Measurements from ENCODE around the gene SLC25A34.

SLC25A34 gene

DNA sequence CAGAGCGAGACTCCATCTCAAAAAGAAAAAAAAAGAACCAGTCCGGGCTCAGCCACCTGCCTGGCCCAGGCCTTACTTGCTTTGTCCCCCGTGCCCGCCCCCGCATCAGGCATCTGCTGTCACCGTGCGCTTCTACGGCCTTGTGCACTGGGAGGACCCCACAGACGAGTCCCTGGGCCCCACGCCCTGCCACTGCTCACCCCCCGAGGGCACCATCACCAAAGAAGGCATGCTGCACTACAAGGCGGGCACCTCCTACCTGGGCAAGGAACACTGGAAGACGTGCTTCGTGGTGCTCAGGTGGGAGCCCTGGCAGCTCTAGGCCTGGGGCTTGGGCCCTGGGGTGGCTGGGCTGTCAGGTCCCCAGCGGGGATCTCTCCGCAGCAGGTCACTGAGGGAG lies 5.6 kb upstream of the SLC25A34 start:
- Histone ChIP-seq H3K36me3 (ENCODE audit: control insufficient read depth, low read length) (peaks cover 46% of the 10 kb centered on the region), H3F3A (ENCODE audit: control insufficient read depth, insufficient read depth) (no peaks in the 10 kb centered on the region), H4K20me1 (ENCODE audit: control insufficient read depth, insufficient read depth, low read depth, low read length) (no peaks in the 10 kb centered on the region), H3K4me2 (ENCODE audit: low read length) (no peak overlapping the region), H3K4me3 (ENCODE audit: low read length) (no peak overlapping the region), H3K9me2 (replicated peaks; ENCODE audit: control insufficient read depth, low read length) (no peaks in the 10 kb centered on the region), H3K79me2 (ENCODE audit: control insufficient read depth, low read length) (no peaks in the 10 kb centered on the region), H3K4me1 (ENCODE audit: control insufficient read depth, low read length) (no peaks in the 10 kb centered on the region), H3K9me3 (ENCODE audit: control insufficient read depth, insufficient read depth, low read length) (no peaks in the 10 kb centered on the region), H3K27ac (ENCODE audit: low read depth, low read length) (no peak overlapping the region), H3K27me3 (ENCODE audit: control insufficient read depth, low read length) (no peaks in the 10 kb centered on the region)
- TF ChIP-seq, protein P1, sequence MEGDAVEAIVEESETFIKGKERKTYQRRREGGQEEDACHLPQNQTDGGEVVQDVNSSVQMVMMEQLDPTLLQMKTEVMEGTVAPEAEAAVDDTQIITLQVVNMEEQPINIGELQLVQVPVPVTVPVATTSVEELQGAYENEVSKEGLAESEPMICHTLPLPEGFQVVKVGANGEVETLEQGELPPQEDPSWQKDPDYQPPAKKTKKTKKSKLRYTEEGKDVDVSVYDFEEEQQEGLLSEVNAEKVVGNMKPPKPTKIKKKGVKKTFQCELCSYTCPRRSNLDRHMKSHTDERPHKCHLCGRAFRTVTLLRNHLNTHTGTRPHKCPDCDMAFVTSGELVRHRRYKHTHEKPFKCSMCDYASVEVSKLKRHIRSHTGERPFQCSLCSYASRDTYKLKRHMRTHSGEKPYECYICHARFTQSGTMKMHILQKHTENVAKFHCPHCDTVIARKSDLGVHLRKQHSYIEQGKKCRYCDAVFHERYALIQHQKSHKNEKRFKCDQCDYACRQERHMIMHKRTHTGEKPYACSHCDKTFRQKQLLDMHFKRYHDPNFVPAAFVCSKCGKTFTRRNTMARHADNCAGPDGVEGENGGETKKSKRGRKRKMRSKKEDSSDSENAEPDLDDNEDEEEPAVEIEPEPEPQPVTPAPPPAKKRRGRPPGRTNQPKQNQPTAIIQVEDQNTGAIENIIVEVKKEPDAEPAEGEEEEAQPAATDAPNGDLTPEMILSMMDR (IDR thresholded peaks at IDR 0.05; ENCODE audit: low read depth, low read length, poor library complexity, severe bottlenecking) = no peak
- no peak for TF ChIP-seq EZH2phosphoT487 (IDR thresholded peaks at IDR 0.05; ENCODE audit: borderline replicate concordance, low read length)

DNA sequence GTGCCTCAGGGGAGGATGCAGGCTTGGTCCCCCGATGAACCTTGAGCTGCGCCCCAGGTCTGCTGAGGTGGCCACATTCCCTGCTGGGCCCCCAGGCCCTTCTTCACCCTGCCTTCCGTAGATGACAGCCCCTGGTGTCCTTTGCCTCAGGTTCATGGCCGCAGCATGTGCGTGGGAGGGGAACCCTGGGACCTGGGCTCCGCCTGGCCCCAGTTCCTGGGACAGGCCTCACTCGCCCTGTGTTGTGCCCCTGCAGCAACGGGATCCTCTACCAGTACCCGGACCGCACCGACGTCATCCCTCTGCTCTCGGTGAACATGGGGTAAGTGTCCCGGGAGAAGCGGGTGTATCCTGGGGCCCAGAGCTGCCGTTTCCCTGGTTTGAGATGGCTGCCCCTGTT lies 5.1 kb upstream of the SLC25A34 start:
- no peak for TF ChIP-seq EZH2phosphoT487 (IDR thresholded peaks at IDR 0.05; ENCODE audit: borderline replicate concordance, low read length)
- Histone ChIP-seq H3K27ac (ENCODE audit: low read depth, low read length) (no peak overlapping the region), H3K4me2 (ENCODE audit: low read length) (no peak overlapping the region), H4K20me1 (ENCODE audit: control insufficient read depth, insufficient read depth, low read depth, low read length) (no peaks in the 10 kb centered on the region), H3F3A (ENCODE audit: control insufficient read depth, insufficient read depth) (no peaks in the 10 kb centered on the region), H3K4me3 (ENCODE audit: low read length) (no peak overlapping the region), H3K4me1 (ENCODE audit: control insufficient read depth, low read length) (no peaks in the 10 kb centered on the region), H3K9me2 (replicated peaks; ENCODE audit: control insufficient read depth, low read length) (no peaks in the 10 kb centered on the region), H3K79me2 (ENCODE audit: control insufficient read depth, low read length) (no peaks in the 10 kb centered on the region), H3K36me3 (ENCODE audit: control insufficient read depth, low read length) (peaks cover 42% of the 10 kb centered on the region), H3K27me3 (ENCODE audit: control insufficient read depth, low read length) (no peaks in the 10 kb centered on the region), H3K9me3 (ENCODE audit: control insufficient read depth, insufficient read depth, low read length) (no peaks in the 10 kb centered on the region)

DNA sequence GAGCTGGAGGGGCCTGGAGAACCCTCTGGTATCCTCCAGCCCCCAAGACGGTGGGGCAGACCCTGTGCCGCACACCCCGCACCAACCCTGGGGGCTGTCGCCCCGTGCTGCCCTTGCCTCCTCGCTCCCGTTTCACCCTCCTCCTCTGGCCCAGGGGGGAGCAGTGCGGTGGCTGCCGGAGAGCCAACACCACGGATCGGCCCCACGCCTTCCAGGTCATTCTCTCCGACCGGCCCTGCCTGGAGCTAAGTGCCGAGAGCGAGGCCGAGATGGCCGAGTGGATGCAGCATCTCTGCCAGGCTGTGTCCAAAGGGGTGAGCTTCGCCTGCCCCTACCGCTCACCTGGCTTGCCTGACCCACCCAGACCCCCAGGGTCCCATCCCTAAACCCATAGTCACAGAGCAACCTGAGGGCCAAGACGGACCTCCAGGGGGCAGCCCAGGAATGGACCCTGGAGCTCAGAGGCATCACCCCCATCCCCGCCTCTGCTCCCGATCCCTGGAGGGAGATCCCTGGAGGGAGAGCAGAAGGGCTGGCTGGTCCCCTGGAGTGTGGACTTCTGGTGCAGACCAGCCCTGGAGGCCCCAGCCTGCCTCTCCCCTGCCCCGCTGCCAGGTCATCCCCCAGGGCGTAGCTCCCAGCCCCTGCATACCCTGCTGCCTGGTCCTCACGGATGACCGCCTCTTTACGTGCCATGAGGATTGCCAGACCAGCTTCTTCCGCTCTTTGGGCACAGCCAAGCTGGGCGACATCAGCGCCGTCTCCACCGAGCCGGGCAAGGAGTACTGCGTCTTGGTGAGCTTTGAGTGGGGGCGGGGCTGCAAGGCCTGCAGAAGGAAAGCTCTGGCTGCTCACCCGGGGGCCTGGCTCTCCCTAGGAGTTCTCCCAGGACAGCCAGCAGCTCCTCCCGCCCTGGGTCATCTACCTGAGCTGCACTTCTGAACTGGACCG lies 4.0 kb upstream of the SLC25A34 start:
- Histone ChIP-seq H3F3A (ENCODE audit: control insufficient read depth, insufficient read depth) (no peaks in the 10 kb centered on the region), H3K79me2 (ENCODE audit: control insufficient read depth, low read length) (no peaks in the 10 kb centered on the region), H3K9me3 (ENCODE audit: control insufficient read depth, insufficient read depth, low read length) (no peaks in the 10 kb centered on the region), H3K4me2 (ENCODE audit: low read length) (no peak overlapping the region), H3K4me3 (ENCODE audit: low read length) (no peak overlapping the region), H3K27me3 (ENCODE audit: control insufficient read depth, low read length) (no peaks in the 10 kb centered on the region), H3K9me2 (replicated peaks; ENCODE audit: control insufficient read depth, low read length) (no peaks in the 10 kb centered on the region), H4K20me1 (ENCODE audit: control insufficient read depth, insufficient read depth, low read depth, low read length) (no peaks in the 10 kb centered on the region), H3K4me1 (ENCODE audit: control insufficient read depth, low read length) (no peaks in the 10 kb centered on the region), H3K27ac (ENCODE audit: low read depth, low read length) (no peak overlapping the region), H3K36me3 (ENCODE audit: control insufficient read depth, low read length) (peaks cover 32% of the 10 kb centered on the region)
- TF ChIP-seq, protein P1 (IDR thresholded peaks at IDR 0.05; ENCODE audit: low read depth, low read length, poor library complexity, severe bottlenecking) = no peak
- no peak for TF ChIP-seq EZH2phosphoT487 (IDR thresholded peaks at IDR 0.05; ENCODE audit: borderline replicate concordance, low read length)

DNA sequence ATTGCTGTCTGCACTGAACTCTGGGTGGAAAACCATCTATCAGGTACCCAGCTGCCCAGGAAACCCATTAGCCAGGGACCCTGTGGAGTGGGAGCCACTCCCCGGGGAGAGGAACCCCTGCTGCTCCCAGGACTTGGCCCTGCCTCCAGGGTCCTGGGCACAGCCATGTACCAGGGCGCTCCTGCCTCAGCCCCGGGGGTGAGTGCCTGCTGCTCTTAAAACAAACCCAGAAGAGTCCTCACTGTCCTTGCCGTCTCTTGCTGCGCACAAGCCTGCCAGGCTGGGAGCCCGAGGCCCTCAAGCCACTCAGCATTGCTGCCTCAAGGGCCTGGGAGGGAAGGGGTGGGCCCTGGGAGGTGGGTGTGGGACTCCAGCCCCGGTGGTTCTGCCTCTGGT lies 3.4 kb upstream of the SLC25A34 start:
- Histone ChIP-seq H3K36me3 (ENCODE audit: control insufficient read depth, low read length) (peaks cover 28% of the 10 kb centered on the region), H3K79me2 (ENCODE audit: control insufficient read depth, low read length) (no peaks in the 10 kb centered on the region), H3K4me1 (ENCODE audit: control insufficient read depth, low read length) (no peaks in the 10 kb centered on the region), H3K27ac (ENCODE audit: low read depth, low read length) (no peak overlapping the region), H3K9me3 (ENCODE audit: control insufficient read depth, insufficient read depth, low read length) (no peaks in the 10 kb centered on the region), H4K20me1 (ENCODE audit: control insufficient read depth, insufficient read depth, low read depth, low read length) (no peaks in the 10 kb centered on the region), H3K4me2 (ENCODE audit: low read length) (no peak overlapping the region), H3K4me3 (ENCODE audit: low read length) (no peak overlapping the region), H3F3A (ENCODE audit: control insufficient read depth, insufficient read depth) (no peaks in the 10 kb centered on the region), H3K27me3 (ENCODE audit: control insufficient read depth, low read length) (no peaks in the 10 kb centered on the region), H3K9me2 (replicated peaks; ENCODE audit: control insufficient read depth, low read length) (no peaks in the 10 kb centered on the region)
- TF ChIP-seq, protein P1 (IDR thresholded peaks at IDR 0.05; ENCODE audit: low read depth, low read length, poor library complexity, severe bottlenecking) = no peak
- TF ChIP-seq EZH2phosphoT487 (IDR thresholded peaks at IDR 0.05; ENCODE audit: borderline replicate concordance, low read length) = no peak

Measured in DOHH2 (cell line).